NOMO-1 treated with DMSO at 0.1 percent for 48 hours (cell line): Measurements from ENCODE around the gene XYLT1.
A peak's percentile ranks its signal among the peaks of the same experiment; 100 is the strongest.
"Not testable (repeated sequence)": the region's sequence is repeated elsewhere in the genome, so short reads cannot be mapped to it uniquely, and the experiment has no call there.

ENCODE experiments used
- DNase-seq: peaks from one replicate; lab custom pipeline; 2025; ENCODE audit not compliant: unreplicated experiment; lab: John Stamatoyannopoulos, UW

The XYLT1 gene

DNA sequence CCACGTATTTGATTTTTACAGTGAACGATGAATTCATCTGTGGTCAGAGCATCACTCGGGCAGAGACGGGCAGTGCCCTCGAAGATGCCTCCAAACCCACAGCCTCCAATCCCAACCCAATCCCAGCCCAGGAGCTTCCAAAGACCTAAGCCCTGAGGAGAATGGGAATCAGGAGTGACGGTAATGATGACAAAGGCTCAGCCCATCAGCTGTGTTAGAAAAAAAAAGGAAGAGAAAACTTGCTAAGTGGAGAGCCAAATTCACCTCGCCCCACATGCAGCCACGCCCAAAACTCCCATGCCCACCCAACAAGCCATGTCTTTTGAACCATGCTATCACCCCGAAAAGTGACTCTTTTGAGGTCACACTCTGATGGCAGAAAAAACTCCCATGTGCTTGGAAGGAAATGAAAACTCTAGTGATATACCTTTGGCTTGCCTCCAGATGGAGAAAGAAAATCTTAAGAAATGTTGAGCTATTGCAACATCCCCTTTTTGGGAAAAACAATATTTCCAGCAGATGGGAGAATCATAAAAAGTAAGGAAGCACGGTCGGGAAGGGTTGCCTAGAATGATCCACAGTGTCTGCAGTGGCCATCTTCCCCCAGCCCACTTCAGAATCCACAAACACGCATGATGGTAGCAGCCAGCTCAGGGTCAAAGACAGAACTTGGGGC is 37.7 kb downstream of the XYLT1 start:
- DNase-seq, result no peak

DNA sequence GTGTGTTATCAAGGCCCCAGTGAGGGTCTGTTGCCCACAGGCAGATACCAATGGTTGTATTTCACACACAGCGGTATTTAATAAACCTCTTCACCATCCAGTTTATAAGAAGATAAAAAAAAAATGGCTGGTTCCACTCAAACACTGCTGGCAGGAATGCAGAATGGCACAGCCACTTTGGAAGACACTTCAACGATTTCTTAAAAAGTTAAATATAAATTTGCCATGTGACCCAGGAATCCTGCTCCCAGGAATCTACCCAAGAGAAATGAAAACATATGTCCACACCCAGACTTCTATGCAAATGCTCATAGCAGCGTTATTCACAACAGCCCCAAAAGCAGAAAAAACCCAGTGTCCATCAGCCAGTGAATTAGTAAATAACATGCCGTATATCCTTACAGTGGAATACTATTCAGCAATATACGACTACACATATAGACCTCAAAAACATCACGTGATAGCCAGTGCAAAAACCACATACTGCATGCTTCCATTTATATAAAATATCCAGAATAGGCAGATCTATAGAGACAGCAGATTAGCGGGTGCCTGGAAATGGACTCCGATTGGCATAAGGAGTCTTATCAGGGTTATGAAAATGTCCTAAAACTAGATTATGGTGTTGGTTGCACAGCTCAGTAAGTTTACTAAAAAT is 38.7 kb downstream of the XYLT1 start:
- no peak for DNase-seq

DNA sequence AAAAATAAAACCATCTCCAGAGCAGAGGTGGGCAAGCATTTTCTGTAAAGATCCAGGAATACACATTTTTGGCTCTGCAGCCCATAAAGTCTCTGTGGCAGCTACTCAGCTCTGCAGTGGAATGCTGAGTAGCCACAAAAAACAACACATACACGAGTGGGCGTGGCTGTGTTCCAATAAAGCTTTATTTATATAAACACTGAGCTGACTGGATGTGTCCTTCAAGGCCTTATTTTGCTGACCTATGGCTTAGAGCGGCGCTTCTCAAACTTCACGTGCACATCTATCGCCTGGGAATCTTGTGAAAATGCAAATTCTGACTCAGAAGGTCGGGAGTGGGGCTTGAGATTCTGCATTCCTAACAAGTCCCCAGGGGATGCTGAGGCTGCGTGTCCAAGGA is 39.7 kb downstream of the XYLT1 start:
- DNase-seq, result no peak

DNA sequence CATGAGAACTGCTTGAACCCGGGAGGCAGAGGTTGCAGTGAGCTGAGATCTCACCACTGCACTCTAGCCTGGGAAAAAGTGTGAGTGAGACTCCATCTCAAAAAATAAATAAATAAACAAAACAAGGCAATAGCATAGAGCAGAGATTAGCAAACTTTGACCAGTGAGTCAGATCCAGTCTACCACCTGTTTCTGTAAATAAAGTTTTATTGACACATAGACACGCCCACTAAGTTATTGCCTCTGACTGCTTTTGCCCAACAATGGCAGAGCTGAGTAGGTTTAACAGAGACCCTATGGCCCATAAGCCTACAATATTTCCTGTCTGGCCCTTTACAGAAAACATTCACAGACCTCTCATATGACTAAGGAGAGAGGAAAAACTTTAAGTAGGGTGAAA is 44.3 kb downstream of the XYLT1 start:
- no peak for DNase-seq

DNA sequence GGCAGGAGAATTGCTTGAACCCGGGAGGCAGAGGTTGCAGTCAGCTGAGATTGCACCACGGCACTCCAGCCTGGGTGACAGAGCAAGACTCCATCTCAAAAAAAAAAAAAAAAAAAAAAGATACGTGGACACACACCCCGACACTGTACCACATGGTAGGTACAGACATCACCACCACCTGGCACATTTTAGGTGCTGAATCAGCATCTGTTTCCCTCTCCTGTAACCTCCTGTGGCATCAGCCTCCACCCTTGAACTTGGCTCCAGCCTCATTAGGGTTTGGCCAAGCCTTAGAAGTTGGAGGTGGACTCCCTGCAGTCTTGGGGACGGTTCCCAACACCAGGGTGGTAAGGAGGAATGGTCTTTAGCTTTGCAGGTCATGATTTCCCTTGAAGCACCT is 46.0 kb downstream of the XYLT1 start:
- no peak for DNase-seq

DNA sequence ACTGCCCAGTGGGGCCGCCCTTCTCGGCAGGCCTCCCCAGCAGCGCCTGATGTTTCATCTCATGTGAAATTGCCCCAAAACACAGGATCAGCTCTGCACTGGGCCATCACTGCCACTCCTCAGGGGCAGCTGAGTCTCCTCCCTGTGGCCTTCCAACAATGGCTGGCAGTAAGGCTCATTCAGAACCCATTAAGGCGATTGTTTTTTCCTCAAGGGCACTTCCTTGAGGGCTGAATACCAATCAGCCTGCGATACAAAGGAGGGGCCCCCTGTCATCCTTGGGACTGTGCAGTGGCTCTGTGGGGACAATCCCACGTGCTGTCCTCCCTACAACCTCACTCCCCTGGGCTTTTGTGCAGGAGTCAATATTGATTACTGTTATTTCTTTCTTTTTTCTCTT is 47.5 kb downstream of the XYLT1 start:
- DNase-seq, result no peak

DNA sequence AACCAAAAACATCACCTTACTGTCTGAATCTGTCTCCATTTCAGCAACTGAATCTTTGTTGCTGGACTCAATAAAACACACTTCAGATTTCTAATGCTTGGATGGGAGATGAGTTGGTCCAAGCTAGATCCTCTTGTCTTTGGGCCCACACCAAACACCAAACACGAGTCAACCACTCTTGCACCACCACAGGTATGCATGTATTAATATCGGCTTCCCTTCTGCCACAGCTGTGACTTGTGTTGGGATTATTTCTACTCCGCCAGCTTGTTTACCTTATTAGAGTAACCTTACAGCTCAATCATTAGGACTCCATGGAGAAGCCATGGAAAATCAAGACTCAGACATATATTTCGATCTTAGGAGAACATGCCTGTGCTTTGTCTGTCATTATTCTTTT is 49.9 kb downstream of the XYLT1 start:
- DNase-seq, result no peak

DNA sequence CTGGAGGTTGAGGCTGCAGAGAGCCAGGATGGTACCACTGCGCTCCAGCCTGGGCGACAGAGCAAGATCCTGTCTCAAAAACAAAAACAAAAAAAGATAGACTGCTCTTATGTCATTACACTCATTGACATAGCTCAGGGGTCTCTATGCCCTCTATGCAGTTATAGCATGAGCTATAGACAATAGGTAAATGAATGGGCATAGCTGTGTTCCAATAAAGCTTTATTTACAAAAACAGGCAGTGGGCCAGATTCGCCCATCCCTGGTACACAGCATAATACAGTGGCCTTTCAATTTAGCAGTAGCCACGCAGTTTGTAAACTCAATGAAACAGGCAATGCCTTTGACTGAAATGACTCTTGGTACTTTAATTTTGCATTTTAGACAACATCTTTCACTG is 51.5 kb downstream of the XYLT1 start:
- no peak for DNase-seq

DNA sequence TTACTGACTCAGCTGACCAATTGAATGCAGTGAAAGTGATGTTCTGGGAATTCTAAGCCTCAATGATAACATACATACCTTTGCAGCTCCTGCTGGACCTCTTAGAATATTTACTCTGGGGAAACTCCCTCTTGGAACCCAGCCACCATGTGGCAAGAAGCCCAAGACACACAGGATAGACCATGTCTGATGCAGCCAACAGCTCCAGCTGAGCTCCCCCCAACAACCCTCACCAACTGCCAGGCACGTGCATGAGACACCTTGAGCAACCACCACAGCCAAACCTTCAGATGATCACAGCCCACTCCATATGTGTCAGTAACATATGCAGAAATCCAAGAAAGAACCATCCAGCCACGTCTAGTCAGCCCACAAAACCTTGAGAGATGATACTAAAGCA is 53.0 kb downstream of the XYLT1 start:
- no peak for DNase-seq

DNA sequence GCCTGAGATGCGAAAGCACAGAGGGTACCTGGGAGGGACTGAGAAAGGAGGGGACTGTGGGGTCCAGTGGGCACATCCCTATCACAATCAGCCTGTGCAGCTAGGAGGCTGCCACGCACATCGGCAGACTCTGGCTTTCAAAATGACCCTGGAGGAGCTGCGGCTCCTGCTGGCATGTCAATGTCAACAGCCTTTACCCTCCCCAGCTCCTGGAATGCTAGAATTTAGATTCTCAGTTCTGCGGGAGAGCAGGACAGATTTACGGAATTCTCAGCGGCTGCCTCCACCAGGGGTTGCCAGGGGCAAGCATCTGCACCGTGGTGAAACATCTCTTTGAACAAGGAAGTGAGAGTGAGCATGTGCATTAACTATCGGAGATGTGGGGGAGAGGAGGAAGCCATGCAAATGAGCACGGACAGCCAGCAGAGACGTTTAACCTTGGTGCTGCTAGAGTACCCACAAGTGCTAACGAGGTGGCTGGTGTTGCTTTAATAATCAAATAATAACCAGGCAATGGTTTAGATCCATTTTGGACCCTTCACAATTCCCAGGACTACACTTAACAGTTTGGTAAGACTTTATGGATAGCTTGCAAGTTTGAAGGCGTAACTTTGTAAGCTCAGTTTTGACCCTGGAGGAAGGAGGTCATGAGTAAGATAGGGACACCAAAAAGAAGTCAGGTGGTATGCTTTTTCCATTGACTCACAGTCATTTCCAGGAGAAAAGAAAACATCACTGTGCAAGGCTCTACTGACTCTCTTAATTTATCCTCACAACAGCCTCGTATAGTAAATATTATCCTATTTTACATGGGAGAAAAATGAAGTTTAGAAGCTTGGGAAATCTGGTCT is 54.1 kb downstream of the XYLT1 start:
- peak; percentile 98 for DNase-seq

DNA sequence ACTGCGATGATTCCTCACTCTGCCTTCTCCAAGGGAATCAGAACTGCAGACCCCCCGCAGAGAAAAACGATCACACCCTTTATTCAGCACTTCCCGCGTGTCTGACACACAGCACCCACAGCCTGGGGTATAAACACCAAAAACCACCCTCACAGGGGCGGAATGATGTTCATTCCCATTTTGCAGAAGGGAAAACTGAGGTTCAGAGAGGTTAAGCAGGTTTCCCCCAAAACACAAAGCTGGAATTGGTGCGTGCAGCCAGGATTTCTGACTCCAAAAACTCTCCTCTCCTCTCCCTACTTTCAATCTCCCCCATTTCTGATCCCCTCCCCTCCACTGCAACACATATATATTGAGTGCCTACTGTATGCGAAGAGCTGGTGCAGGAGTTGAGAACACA is 55.8 kb downstream of the XYLT1 start:
- DNase-seq, result no peak

DNA sequence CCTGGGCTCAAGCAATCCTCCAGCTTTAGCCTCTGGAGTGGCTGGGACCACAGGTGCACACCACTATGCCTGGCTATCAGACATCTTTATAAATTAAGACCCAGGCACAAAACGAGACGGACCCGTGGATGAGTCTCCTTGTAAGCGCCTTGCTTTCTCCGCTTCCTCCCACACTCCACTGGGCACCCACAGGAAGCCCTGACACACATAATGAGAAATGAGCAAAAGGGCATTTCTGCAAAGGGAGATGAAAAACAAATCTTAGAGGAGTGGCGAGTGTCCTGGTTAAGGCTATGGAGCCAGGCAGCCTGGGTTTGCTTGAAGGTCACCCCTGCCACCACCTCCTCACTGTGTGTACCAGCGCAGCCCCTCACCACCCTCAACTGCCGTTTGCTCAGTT is 56.3 kb downstream of the XYLT1 start:
- DNase-seq, result no peak

DNA sequence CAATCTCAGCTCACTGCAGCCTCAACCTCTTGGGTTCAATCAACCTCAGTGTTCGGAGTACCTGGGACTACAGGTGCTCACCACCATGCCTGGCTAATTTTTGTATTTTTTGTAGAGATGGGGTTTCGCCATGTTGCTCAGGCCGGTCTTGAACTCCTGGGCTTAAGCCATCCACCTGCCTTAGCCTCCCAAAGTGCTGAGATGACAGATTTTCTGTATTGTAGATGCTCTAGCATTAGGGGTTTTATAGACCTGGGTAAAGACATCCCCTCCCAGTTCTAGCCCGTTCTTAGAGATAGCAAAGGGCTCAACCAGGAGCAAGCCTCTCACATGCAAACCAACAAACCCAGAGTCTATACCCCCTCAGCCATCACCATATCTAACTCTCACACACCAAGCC is 57.3 kb downstream of the XYLT1 start:
- DNase-seq, result no peak

DNA sequence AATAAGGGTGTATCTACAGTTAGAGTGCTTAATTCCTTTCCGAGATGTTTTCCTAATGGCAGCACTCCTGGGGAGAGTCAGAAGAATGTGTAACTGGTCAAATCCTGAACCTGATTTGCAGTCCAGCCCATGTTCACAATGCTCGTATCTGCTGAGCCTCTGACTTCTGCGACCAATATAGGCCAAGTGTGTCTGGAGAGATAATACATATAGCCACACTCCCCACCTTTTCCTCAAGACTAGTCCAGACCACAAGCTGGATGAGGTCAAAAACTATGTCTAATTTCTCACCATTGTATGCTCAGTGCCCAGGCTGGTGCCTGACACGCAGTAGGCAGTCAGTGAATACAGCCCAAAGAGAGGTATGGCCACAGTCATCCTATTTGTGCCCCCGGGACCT is 58.0 kb downstream of the XYLT1 start:
- DNase-seq, result no peak

DNA sequence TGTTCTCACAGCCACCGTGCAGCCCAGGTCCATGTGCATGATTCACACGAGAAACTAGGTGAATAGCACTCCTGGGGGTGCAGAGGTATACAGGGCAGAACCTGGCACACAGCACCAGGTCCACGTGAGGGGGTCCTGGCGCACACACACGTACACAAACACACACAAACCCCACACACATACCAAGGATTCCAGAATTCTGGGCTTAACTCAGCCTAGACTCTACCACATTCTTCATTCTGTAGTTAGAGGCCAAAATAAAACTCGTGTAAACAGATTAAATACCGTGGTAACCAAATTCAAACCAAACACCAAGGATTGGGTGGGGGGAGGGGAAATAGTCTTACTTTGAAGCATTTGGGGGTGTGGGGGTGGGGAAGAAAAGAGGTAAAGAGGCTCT is 58.5 kb downstream of the XYLT1 start:
- DNase-seq, result no peak

DNA sequence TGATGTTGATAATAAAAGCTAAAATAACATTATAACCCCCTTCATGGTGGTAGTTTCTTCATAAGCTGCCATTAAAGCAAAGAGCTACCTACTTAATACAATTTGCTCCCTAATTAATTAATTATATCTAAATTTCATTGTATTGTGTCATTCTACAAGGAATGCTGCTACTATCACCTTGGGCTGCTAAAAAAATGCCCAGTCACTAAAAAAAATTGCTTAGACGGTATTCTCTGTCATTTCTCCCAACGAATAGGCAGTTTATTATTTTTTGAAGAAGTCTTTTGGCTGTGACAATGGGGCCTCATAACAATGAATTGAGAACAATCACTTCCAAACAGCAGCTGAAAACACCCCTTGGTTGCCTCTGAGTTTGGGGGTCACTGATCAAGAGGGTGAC is 59.5 kb downstream of the XYLT1 start:
- no peak for DNase-seq

DNA sequence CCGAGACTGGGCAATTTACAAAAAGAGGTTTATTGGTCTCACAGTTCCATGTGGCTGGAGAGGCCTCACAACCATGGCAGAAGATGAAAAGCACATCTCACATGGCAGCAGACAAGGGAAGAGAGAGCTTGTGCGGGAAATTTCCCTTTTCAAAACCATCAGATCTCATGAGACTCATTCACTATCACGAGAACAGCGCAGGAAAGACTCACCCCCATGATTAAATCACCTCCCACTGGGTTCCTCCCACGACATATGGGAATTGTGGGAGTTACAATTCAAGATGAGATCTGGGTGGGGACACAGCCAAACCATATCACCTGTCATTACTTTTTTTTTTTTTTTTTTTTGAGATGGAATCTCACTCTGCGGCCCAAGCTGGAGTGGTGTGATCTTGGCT is 60.4 kb downstream of the XYLT1 start:
- DNase-seq, result not testable (repeated sequence)

DNA sequence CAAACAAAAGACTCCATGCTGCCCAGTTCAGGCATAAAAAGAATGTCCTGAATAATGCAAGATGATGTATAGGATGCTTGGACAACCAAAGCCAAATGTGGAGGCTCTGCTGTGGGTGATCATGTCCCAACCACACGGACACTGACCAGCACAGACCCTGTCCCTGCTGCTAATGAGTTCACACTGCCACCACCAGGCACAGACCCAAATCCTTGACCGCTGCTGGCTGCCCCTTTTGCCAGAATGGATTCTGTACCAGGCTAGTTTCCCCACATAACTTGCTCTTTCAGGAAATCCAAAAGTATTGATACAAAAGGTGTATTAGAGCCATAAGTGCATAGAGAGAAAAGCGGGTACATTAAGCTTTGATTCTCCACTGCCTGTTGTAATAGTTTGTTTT is 60.9 kb downstream of the XYLT1 start:
- DNase-seq, result no peak

DNA sequence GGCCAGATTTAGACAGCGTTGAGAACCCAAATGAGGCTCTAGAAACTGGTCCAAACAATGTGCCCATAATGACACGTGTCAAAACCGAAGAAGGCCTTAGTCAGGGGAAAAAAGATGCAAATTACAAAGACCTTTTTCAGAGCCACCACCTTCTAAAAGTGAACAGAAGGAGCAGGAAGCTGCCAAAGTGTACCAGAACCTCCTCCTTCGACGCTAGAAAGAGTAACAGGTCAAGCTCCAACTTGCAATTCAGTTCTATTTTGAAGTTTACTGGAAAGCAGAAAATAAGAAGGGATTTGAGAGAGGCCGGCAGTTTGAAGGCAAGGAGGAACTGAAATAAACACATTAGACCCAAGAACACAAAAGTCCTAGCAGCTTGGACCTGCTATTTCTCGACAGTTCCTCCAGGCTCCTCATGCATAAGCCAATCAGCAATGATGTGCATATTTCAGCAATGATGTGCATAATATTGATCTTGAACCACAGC is 61.8 kb downstream of the XYLT1 start:
- peak; percentile 80 for DNase-seq

DNA sequence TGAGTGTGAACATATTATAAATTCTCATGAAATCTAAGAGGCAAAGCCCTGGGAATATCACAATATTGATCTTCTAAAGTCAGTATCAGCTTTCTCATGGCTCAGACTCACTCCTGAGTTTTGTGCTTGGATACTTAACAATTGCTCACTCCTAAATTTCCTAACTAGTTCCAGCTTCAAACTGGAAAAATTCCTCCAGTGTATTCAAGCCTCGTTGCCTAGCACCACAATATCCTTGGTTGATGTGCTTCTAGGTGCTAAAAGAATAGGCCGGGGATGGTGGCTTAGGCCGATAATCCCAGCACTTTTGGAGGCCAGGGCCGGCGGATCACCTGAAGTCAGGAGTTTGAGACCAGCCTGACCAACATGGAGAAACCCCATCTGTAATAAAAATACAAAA is 62.5 kb downstream of the XYLT1 start:
- no peak for DNase-seq

DNA sequence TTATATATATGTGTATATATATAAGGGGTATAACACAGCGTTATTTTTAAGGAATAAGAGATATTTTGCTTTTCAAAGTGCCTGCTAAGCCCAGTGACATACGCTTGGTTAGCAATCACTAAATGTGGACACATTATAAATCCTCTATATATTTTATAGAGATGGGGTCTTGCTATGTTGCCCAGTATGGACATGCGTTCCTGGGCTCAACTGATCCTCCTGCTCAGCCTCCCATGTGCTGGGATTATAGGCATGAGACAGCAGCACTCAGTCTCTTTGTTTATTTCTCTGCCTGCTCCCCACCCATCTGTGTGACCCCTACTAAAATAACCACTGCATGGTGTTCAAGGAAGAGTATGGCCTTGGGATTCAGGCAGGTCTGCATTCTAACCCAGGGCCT is 63.4 kb downstream of the XYLT1 start:
- DNase-seq, result no peak
